IPS-18c (cell line): Measurements from ENCODE around the gene FZR1.

Experiments used
- H3K4me3 ChIP-seq: 2 replicates; pipeline ENCODE4 v1.7.0; 2013; ENCODE audit warnings: low read depth, mild to moderate bottlenecking, low read length, moderate library complexity; ENCODE audit not compliant: insufficient read depth
- H3K9me3 ChIP-seq: one replicate; pipeline ENCODE4 v1.6.1; 2013; ENCODE audit warnings: mild to moderate bottlenecking, low read length, moderate library complexity; ENCODE audit not compliant: control insufficient read depth, insufficient read depth

FZR1 gene

DNA sequence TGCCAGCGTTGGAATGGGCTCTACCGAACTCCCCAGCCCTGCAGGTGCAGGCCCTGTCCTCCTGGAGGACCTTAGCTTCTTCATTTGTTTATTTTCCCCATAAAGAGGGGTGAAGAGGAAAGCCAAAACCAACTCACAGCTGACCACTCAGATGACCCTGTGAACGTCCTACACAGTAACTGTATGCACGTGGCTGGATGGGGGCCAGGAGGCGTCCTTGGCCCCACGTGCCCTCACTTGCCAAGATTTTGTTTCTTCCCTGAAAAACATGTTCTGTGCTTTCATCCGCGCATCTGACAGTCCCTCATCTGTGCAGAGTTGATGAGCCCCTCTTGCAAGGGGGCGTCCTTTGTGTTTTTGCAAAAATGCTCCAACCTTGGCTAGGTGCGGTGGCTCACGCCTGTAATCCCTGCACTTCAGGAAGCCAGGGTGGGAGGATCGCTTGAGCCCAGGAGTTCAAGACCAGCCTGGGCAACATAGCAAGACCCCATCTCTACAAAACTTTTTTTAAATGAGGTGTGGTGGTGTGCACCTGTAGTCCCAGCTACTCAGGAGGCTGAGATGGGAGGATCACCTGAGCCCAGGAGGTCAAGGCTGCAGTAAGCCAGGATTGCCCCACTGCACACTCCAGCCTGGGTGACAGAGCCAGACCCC, 27.6 kb downstream of the FZR1 start:
- no peaks in the 10 kb centered on the region for H3K9me3 ChIP-seq
- no peak overlapping the region for H3K4me3 ChIP-seq

DNA sequence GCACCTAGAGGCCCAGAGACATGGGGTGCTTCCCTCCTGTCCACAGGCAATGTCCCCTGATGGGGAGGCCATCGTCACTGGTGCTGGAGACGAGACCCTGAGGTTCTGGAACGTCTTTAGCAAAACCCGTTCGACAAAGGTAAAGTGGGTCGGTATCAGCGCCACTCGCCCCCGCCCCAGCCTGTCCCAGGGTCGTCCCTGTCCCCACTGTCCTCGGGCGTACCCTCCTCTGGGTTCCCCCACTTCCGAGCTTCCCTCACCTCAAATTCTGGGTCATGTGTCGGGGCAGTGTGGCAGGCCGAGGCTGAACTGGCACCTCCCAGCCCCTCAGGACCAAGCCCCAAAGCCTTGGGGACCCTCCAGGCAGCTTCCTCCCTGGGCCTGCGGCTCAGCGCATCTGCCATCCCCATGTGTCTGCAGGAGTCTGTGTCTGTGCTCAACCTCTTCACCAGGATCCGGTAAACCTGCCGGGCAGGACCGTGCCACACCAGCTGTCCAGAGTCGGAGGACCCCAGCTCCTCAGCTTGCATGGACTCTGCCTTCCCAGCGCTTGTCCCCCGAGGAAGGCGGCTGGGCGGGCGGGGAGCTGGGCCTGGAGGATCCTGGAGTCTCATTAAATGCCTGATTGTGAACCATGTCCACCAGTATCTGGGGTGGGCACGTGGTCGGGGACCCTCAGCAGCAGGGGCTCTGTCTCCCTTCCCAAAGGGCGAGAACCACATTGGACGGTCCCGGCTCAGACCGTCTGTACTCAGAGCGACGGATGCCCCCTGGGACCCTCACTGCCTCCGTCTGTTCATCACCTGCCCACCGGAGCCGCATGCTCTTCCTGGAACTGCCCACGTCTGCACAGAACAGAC, 28.5 kb downstream of the FZR1 start:
- H3K9me3 ChIP-seq: no peaks in the 10 kb centered on the region

DNA sequence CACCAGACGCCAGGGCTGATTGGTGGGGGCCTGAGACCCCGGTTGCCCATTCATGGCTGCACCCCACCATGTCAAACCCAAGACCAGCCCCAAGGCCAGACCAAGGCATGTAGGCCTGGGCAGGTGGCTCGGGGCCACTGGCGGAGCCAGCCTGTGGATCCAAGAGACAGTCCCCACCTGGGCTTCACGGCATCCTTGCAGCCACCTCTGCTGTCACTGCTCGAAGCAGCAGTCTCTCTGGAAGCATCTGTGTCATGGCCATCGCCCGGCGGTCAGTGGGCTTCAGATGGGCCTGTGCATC, 29.1 kb downstream of the FZR1 start:
- Histone ChIP-seq H3K9me3 (no peaks in the 10 kb centered on the region), H3K4me3 (no peak overlapping the region)

More for the DNA sequence above, 28.5 kb downstream of the FZR1 start:
- no peak overlapping the region for H3K4me3 ChIP-seq

DNA sequence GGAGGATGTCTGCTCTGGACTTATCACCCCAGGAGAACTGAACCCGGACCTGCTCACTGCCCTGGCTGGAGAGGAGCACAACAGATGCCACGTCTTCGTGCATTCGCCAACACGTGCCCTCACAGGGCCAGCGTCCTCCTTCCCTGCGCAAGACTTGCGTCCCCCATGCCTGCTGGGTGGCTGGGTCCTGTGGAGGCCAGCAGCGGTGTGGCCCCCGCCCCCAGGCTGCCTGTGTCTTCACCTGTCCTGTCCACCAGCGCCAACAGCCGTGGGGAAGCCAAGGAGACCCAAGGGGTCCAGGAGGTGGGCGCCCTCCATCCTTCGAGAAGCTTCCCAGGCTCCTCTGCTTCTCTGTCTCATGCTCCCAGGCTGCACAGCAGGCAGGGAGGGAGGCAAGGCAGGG, 29.5 kb downstream of the FZR1 start:
- Histone ChIP-seq H3K4me3 (no peak overlapping the region), H3K9me3 (no peaks in the 10 kb centered on the region)

DNA sequence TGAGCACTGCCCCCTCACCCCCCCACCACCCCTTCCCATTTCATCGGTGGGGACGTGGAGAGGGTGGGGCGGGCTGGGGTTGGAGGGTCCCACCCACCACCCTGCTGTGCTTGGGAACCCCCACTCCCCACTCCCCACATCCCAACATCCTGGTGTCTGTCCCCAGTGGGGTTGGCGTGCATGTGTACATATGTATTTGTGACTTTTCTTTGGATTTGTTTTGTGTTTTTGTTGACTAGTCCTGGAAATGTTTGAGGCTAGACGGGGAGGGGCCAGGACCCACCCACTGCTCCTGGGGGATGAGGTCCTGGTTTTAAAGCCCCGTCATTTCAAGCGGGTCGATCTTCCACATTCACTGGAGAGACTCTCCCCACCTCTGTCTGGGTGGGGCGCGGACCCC, 29.9 kb downstream of the FZR1 start:
- no peak overlapping the region for H3K4me3 ChIP-seq
- H3K9me3 ChIP-seq: no peaks in the 10 kb centered on the region

DNA sequence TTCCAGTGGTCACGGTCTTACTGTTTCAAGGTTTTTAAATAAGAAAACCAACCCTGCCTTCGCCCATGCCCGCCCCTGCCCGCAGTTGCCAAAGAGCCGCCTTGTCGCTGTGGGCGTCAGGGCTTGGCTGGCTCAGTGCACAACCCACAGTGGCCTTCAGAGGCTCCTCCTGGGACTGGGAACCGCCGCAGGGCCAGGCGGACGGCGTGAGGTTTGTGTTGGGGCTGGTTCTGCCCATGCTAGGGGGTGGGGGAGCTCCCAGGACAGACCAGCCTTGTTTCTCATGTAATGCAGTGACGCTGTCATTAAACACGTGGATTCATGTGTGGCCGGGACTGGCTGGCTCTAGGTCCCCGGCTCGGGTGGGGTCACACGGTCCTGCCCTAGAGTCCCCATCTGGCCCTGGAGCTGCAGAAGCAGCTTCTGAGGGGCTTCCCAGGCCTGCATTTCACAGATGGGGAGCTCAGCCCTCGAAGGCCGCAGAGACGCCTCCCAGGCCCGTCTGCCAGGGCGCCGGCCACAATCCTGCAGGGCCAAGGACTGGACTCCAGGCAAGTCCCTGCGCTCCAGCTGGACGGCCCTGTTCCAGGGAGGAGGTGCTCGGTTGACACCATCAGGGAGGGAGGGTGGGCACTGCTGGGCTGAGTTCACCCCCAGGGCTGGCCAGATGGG, 30.5 kb downstream of the FZR1 start:
- H3K4me3 ChIP-seq: no peak overlapping the region
- no peaks in the 10 kb centered on the region for H3K9me3 ChIP-seq

DNA sequence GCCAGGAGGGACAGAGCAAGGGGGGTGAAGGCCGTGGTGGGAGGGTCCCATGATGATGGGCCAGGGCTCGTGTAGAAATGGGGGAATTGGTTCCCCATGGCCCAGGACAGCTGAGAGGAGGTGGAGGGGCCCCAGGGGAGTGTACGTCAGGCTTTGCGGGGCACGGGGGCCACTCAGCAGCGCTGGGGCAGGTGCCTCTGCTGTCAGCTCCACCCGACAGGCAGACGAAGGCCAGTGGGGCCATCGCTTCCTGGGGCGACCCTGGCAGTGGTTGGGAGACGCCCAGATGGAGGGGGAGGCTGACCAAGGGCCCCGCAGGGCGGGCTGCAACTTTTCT, 31.0 kb downstream of the FZR1 start:
- no peak overlapping the region for H3K4me3 ChIP-seq
- H3K9me3 ChIP-seq: no peaks in the 10 kb centered on the region

DNA sequence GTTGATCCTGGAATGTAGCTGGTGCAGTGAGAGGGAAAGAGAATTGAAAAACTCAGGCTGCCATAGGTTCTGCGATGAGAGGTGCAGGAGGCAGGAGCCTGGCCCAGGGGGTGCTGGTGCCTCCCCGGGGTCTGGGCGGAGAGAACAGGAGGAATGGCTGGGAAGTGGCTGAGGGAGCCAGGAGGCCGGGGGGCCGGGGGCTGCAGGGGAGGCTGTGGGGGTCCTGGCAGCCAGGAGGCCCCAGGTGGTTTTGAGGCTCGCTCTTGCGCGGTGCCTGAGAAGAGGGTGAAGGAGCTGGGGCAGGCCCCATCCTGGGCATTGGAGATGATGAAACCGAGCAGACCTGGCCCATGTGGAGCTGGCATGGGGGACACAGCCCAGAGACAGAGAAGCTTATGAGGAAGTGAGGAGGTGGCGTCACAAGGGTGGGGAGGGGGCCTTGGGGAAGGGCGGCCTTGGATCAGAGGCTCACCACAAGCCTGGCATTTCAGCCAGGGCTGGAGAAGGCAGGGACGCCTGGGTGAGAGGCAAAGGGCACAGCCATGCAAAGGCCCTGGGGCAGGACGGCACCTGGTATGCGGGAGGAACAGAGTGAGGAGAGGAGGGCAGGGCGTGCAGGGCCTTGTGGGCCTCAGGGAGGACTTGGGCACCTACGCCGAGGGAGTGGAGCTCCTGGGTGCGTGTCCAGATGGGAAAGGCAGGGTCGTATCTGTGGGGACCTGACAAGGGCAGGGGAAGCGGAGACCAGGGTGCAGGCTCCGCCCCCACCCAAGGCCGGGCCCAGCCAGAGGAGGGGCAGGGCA, 31.5 kb downstream of the FZR1 start:
- no peak overlapping the region for H3K4me3 ChIP-seq
- H3K9me3 ChIP-seq: no peaks in the 10 kb centered on the region

DNA sequence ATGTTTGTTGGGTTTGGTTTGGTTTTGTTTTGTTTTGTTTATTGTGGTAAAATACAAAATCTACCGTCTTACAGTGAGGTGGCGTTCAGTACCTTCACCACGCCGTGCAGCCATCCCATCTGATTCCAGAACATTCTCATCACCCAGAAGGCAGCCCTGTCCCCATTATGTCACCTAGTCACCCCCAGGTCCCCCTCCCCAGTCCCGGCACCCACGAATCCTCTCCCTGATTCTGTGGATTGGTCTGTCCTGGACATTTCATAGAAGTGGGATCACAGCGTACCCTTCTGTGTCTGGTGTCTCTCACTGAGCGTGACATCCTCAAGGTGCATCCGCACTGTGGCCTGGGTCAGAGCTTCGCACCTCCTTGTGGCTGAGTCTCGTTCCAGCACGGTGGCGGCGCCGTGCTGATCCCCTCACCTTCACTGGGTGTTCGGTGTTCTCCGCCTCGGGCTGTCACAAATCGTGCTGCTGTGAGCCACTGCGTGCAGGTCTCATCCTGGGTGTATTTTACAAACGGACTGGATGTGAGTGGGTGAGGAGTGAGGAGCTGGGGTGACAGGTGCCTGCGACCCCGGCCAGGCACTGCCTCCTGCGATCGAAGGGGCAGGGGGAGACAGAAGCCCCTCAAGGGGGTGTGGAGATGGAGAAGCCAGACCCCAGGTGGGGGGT, 32.3 kb downstream of the FZR1 start:
- no peaks in the 10 kb centered on the region for H3K9me3 ChIP-seq

DNA sequence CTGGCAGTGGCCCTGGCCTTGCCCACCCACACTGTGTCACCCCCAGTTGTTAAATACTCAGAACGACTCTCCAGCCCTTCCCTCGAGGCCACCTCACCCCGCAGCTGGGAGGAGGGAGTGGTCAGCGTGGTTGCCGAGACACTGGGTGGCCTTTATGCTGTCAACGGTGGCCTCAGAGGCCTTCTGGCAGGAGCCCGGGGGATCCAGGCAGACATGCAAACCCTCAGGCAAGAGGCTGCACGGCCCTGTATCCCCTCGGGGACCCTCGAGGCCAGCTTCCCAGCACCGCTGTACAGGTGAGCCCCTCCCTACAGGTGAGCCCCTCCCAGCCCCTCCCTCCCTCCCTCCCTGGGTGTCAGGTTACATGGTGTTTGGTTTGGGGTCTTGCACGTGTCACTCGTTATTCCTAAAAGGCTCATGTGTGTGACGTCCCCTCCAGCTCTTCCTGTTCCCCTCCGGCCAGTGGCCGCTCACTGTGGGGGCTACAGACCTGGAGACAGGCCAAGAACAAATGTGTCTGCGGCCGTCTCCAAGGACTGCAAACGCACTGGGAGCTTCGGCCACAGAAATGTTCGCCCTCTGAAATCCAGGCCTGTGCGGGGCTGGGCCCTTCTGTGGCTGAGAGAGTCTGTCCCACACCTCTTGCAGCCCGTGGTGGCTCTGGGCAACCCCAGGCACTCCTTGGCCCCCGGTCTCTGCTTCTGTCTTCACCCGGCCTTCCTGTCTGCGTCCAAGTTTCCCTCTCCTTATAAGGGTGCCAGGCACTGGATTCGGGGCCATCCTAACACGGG, 33.0 kb downstream of the FZR1 start, which contains the start of gene TEKTIP1:
TSS of gene TEKTIP1 (plus strand) at position 210 of the 791 bp plus-strand sequence. CDS start at position 214, 4 bp downstream.
- Histone ChIP-seq H3K9me3 (no peaks in the 10 kb centered on the region), H3K4me3 (no peak within 1 kb of the TSS; the same call in 1 of the 2 replicates)

More for the DNA sequence above, 32.3 kb downstream of the FZR1 start:
- no peak overlapping the region; the same call in 1 of the 2 replicates for H3K4me3 ChIP-seq

DNA sequence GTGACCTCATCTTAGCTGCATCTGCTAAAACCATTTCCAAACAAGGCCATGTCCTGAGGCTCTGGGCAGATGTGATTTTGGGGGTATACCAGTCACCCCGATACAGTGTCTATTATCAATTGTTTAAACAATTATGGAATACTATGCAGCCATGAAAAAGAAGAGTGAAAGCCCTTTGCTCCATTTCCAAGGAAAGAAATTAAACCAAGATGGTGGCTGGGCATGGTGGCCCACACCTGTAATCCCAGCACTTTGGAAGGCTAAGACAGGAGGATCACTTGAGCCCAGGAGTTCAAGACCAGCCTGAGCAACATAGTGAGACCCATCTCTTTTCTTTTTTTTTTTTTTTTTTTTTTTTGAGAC, 33.6 kb downstream of the FZR1 start:
- H3K4me3 ChIP-seq: no peak overlapping the region
- no peaks in the 10 kb centered on the region for H3K9me3 ChIP-seq

DNA sequence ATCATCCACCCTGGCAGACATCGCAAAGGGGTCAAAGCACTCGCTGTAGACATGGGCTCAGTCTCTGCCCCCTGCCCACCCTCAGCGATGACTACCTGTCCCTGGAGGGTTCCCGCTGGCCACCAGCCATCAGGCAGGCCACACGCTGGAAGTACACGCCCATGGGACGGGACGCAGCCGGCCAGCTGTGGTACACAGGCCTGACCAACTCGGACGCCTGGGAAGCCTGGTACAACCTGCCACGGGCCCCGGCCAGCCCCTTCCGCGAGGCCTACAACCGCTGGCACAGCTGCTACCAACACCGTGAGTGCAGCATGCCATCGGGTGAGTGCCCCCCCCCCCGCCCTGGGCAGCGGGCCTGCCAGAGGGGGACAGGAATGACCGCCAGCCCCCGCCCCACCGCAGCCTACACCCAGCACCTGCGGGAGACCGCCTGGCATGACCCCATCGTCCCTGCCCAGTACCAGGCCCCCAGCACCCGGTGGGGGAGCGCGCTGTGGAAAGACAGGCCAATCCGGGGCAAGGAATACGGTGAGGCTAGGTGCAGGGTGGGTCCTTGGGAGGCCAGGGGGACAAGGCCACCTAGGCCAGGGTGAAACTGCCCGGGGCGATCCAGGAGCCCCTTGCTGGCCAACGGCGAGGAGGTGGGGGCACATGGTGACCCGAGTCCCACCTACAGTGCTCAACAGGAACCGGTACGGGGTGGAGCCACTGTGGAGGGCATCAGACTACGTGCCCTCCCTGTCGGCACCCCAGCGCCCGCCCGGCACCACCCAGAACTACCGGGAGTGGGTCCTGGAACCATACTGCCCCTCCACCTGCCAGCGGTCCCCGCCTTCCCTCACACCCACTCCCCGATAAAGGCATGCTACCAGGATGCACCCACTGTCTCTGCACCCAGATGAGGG, 37.3 kb downstream of the FZR1 start:
- no peak overlapping the region for H3K4me3 ChIP-seq

DNA sequence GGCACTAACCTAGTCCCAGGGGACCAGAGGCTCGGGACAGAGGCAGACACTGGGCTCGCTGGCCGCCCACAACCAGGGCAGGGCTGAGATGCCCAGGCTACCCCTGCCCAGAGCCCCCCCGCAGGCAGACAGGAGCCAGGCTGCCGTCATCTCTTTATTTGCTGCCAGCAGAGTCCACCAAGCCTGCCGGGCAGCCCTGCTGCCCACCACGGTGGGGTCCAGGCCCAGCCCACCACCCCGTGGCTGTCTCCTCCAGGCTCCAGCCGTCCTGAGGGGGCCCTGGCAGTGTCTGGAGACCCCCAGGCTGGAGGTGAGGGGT, 37.9 kb downstream of the FZR1 start:
- Histone ChIP-seq H3K9me3 (no peaks in the 10 kb centered on the region), H3K4me3 (no peak overlapping the region)

More for the DNA sequence above, 37.3 kb downstream of the FZR1 start:
- no peaks in the 10 kb centered on the region for H3K9me3 ChIP-seq

DNA sequence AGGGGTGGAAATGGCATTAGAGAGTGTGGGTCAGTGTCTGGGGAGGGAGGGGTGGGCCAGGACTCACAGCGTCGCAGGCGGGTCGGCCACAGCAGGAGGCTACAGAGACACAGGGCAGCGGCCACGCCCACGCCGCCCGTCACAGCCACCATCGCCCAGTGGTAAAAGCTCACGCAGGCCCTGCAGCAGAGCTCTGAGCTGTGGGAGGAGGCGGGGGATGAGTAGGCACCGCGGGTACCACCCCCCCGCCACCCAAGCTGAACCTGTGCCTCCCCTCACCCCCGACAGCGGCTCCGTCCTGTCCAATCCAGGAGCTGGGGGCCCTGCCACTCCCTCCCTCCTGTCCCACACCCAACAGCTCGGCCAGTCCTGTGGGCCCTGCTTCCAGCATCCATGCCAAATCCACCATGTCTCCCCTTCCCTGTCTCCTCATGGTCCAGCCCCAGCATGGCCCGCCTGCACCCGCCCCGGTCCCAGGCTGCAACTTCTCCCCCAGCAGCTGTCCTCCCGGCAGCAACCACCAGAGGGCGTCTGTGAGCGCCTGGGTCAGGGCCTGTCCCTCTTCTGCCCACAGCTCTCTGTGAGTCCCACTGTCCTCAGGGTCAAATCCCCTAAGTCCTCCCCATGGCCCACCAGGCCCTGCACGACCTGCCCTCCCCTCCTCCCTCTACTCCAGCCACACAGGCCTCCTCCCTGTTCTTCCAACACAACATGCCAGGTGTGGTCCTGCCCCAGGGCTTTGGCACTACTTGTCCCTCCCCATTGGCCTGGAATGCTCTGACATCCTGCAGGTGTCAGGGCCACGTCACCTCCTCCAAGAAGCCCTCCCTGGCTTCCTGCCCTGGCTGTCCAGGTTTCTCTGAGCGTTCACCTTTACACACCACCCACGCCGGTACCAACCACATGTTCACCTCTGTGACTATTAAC, 38.9 kb downstream of the FZR1 start:
- H3K4me3 ChIP-seq: no peak overlapping the region

DNA sequence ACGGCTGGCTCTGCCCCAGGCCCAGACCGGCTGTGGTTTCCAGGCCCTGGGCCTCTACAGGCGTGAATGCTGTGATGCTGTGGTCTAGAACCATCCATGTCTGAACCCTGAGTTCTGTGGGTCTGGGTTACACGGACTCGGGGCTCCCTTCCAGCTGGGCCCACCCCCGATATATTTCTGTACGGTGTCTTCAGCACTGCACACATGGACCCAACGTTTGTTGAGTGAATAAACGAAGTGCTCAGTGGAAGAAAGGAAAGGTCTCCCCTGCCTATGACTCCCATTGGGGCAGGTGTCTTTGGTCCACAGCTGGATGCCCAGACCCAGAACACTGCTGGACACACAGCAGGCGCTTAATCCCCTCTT, 39.5 kb downstream of the FZR1 start:
- no peak overlapping the region for H3K4me3 ChIP-seq

More for the DNA sequence above, 38.9 kb downstream of the FZR1 start:
- no peaks in the 10 kb centered on the region for H3K9me3 ChIP-seq

More for the DNA sequence above, 39.5 kb downstream of the FZR1 start:
- no peaks in the 10 kb centered on the region for H3K9me3 ChIP-seq
